Measurements from ENCODE around the gene KIF6.

Gene KIF6

DNA sequence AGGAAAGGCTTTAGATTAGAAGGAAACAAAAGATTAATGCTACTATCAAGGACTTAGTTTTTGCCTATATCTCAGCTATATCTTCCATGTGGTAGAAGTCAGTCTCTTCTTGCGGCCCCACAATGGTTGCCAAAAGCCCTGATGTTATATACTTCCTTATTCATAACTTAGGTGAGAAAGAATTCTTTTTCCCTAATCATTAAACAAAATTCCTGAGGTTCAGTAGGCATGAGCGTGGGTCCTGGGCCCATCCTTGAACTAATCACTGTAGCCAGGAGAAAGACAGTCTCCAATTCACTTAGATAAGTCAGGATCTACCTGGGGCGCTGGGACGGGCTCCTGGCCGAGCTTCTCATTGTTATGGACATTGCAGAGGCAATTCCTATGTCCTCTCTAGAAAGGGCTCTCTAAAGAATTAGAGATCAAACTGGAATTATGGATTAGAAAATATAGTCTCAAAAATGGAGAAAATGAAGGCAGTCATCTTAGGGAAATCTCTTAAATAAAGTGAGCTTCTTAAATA lies 134.3 kb downstream of the KIF6 start:
- DNase-seq, result no peak

GRCh38 chr6:39587080-39587479 lies 138.1 kb downstream of the KIF6 start:
- DNase-seq, result no peak

DNA sequence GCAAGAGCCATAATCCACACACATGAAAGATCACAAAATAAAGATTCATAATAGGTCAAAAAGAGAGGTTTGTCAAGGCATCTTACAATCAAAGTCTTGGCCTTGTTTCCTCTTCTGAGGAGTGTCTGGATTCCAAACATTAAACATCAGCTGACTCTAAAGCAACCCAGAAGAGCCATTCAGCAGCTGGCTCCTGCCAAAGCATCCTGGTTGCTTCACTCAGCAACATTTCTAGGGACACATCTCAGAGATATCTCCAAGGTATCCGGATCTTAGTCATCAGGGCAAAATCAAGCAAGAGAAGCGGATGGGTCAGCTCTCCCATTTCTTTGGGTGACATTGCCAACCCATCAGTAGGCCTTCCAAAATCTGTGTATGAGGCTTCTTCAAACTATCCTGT lies 139.6 kb downstream of the KIF6 start:
- DNase-seq, result no peak

GRCh38 chr6:39577446-39578165 lies 147.6 kb downstream of the KIF6 start:
- no peak for DNase-seq

DNA sequence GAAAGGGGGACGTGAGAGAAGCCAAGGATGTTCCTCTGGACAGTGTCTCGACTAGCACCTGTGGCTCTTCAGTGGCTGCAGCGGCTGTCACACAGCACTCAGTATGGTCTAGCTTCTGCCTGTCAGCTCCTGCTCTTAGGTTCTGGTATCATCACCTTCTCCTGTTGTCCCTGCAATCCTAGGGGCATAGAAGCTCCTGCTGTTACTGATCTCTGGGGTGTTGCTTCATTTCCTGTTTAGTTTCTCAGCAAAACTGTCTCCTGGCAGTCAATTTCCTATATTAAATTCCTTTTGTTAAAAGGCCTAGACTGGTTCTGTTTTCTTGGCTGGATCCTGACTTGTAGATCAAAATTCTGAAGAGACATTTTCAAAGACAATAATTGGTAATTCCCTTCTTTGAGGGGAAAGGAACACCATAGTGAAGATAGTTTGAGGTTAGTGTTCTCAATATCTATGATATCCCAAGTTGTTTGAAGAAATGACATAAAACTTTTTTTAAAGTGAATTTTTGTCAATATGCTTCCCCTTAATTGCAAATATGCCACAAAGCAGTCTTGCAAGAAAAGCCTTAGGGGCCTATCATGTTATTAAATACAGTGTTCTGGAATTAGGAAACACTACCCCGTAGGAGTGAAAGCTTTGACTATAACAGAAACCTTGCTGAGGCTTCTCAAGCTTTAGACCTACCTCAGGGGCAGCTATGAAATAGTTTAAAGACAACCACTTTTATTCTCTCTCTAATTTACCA lies 148.5 kb downstream of the KIF6 start:
- no peak for DNase-seq

DNA sequence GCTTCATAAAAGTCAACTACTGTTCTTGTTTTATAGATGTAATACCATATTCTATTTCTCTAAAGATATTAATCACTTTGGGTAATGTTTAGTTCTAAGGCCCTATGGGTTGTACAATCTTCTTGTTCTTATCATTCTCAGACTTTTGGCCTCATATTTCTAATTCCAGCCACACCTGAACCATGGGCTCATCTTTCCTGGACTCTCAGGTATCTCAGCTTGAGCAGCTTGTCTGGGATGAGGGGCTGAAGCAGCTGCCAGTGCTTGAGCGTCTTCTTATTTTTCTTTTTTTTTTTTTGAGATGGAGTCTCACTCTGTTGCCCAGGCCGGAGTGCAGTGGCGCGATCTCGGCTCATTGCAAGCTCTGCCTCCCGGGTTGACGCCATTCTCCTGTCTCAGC lies 150.2 kb downstream of the KIF6 start:
- no peak for DNase-seq

- DNase-seq, result no peak
These were observed 151.7 kb downstream of the KIF6 start for GRCh38 chr6:39573541-39573940.

DNA sequence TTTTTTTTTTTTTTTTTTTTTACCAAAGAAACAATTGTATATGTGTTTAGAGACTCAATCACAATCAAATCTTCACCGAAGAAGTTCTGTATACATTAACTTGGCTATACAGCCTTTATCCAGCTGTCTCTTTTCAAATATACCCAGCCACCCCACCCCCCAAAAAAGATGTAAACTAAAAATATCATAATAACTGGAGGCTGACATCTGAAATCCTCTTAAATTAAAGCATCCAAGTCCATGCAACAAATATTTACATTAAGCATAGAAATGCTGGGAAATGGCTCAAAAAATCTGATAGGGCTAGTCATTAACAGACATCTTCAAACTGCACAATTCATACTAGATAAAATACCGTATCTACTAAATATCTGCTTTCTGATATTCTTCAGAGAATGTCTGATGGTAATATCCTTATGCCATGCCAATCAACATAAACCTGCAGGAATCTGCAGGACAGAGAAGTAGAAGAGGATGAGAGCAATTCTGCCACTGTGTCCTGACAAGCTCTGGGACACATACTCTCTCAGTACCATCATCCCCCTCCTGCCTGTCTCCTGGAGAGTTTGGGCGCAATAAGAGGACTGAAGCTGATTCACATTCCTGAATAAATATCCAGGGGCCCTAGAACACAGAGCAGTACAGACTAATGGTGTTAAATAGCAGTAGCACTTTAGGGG lies 152.4 kb downstream of the KIF6 start:
- no peak for DNase-seq

GRCh38 chr6:39568896-39569295 lies 156.3 kb downstream of the KIF6 start:
- no peak for DNase-seq

GRCh38 chr6:39567091-39567490 lies 158.1 kb downstream of the KIF6 start:
- no peak for DNase-seq

- DNase-seq, result no peak
These were observed 158.8 kb downstream of the KIF6 start for GRCh38 chr6:39566456-39566855.

- no peak for DNase-seq
These were observed 159.3 kb downstream of the KIF6 start for GRCh38 chr6:39565956-39566355.

- DNase-seq, result no peak
These were observed 161.5 kb downstream of the KIF6 start for GRCh38 chr6:39563566-39564311.

DNA sequence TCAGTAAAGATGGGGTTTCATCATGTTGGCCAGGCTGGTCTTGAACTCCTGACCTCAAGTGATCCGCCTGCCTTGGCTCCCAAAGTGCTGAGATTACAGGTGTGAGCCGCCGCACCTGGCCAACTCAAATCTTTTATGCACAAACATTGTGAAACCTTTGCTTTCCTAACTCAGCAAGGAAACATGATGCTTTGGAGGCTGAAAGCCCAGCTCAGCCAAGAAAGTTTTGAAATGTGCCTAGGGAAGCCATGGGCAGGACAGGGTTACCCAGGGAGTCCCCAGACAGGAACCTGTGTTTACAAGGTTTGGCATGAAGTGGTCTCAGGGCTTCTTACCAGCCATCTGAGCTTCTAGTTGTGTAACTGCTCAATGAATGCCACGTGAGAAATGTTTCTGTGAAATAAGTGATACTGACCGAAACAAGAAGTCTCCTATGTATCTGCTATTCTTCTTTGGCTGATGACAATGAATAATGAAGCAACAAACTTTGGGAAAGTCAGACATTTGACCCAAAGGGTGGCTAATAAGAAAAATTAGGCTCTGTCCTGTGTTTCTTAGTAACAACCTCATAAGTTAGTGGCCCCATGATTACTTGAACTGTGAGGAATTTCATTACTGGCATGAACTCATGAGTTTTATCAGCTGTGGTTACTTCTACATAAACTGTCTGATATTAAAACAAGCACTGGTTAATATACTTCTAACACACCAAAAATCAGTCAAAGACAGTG lies 163.5 kb downstream of the KIF6 start:
- DNase-seq, result no peak

- DNase-seq, result no peak
These were observed 164.3 kb downstream of the KIF6 start for GRCh38 chr6:39560915-39561314.

- no peak for DNase-seq
These were observed 166.5 kb downstream of the KIF6 start for GRCh38 chr6:39558591-39559190.

- DNase-seq, result no peak
These were observed 167.1 kb downstream of the KIF6 start for GRCh38 chr6:39558079-39558478.

DNA sequence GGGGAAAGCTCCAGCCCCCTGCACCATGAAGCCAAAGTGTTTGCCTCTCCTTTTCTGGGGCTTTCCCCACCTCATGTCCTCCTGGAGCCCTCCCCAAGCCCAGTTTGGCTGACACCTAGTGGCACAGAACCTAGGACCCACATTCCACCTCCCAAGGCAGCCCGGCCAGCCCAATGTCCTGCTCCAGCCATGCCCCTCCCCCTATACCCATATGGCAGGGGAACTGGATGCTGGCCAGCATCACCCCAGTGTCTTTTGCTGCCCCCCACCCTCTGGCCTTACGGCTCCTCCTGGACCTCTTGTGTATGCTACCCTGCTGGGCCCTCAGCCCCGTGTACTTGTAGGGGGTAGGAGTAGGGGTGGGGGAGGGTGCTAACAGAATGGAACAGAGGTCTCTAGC lies 170.1 kb downstream of the KIF6 start:
- no peak for DNase-seq

DNA sequence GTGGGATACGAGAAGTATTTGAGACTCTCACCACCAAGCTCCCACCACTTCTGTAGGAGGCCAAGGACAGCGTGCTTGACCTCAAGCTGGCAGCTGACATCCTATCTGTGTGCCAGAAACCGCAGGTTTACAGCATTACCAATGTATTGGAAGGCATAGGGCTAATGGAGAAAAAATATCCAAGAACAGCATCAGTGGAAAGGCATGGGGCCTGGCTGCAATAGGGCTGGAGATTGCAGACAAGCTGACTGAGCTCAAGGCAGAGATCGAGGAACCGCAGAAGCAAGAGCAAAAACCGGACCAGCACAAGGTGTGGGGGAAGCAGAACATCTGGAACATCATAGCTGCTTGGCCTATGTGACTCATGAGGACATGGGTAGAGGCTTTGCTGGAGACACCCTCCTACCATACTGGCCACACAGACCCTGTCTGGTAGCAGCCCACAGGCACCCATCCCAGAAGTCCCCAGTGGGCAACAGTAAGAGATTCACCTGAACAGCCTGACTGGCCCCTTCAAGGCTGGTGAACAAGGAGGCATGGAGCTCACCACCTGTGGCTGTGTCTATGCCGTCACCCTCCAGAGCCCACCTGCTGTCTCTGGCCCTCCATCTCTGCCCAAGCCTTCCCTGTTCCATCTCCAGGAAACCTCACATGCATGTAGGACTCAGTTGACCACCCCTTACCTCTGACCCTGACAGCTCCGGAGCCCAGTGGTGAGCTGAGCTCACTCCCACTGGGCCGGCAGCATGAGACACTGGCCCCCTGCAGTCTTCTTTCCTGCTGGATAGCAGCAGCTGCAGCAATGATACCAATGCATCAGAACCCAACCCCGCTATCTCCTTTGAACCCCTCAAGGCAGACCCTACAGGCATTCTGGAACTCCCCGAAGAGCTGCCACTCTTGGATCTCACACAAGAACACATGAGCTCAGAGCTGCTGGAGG lies 171.1 kb downstream of the KIF6 start:
- no peak for DNase-seq

DNA sequence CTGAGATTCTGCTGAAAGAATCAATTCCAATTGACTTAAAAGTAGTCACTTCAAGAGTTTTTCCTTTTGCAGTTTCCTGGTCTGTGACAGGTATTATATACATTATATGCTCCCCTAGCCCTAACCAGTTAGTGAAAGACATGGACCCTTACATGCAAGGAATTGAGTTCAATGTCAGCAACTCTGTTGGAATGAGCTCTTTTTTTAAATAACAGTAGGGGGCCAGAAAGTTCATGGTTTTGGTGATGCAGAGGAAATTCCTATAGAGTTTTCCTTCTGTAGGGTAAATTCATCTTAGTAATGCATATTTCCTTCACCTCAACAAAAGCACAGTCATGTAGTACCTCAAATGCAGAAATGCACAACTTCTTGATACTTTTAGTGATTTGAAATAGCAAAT lies 172.2 kb downstream of the KIF6 start:
- no peak for DNase-seq

DNA sequence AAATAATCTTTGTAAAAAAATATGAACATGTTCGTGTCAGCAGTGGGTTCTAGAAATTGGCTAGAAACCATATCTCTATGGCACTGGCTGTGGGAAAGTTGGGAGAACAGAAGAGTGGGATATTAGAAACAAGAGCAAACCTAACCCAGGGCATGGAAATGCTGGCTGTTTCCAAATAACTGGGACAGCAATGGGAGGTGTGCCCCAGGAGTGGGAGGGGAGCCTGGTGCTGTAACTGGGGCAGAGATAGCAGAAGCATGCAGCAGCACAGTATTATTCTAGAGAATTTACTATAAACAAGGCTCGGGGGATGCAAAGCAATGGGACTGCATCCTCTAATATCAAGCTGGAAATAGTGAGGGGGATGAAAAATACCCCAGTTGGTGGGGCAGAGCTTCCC lies 175.0 kb downstream of the KIF6 start:
- DNase-seq, result no peak
